GM21717 (cell line): ENCODE measurements around the gene CDH13.

Experiments
- ATAC-seq: cut with Tn5 transposase; IDR thresholded peaks from one replicate; pipeline ENCODE4 v1.9.1; 2021; ENCODE audit warnings: mild to moderate bottlenecking, moderate library complexity; ENCODE audit not compliant: unreplicated experiment

Gene CDH13

DNA sequence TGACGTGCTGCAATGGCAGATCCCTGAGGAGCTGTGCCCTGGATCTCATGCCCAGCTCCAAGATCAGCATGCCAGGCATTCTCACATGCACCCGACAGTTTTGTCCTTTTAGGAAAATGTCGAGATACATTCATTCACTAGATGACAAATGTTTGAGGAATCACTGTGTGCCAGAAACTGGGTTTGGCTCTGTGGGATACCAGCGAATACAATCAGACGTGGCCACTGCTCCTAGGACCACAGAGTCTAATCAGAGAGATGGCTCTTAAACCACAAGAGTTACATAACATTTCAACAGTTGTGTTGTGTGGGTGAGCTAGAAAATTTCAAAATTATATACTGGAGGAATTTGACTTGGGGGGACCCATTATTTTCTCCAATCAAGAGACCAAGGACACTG, 579.7 kb downstream of the CDH13 start:
- no peak for ATAC-seq

DNA sequence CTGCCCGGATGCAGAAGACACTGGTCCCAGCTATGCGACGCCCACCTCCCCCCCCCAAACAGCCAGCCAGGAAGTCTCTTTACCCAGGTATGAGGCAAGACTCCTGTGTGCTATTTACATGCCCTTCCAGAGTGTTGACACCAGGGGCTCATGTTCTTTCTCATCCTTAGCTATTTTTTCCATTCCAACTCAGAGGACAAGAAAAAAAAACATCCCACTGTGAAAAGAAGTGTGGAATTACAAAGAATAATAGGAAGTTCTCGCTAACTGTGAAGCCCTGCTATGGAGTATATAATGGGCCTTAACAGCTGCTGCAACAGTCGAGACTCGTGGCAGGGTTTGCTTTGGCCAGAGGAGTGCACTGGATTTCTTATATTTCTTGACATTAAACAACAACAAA, 584.9 kb downstream of the CDH13 start:
- ATAC-seq = no peak

DNA sequence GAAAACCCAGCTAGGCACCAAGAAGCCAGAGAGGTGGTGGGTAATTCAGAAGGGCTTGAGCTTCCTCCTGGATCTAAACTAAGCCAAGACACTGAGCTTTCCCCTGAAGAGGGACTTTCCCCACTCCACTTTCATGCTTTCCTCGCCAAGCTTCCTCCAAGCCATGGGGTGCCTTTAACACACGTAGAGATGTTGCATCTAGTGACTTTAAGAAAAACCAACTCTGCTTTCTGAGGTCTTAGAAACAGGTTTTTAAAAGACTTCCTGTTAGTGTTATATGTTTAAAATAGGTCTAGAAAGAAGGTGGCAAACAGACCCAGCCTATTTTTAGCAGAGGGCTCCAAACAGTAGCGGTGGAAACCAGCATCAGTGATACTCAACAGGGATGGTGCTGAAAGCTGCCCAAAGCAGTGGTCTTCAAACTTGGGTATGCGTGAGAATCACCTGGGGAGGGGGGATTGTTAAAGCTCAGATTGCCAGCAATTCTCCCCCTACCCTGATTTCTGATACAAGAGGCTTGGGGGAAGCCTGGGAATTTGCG, 585.6 kb downstream of the CDH13 start:
- ATAC-seq = no peak

DNA sequence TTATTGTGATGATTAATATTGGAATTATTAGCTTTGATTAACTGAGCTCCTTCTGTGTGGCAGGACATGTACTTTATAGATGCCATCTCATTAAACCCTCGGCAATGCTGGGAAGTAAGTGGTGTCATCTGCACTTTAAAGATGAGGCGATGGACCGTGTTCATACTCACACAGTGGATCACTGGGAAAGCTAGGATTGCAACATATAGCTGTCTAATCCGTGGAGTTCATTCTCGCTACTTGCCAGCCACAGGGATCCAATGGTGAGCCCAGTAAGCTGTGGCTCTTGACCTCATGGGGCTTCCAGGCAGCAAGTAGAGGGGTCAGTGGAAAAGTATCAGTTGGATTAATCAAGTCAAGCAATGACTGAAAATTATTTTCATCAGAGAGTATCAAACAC, 587.9 kb downstream of the CDH13 start:
- ATAC-seq = no peak

DNA sequence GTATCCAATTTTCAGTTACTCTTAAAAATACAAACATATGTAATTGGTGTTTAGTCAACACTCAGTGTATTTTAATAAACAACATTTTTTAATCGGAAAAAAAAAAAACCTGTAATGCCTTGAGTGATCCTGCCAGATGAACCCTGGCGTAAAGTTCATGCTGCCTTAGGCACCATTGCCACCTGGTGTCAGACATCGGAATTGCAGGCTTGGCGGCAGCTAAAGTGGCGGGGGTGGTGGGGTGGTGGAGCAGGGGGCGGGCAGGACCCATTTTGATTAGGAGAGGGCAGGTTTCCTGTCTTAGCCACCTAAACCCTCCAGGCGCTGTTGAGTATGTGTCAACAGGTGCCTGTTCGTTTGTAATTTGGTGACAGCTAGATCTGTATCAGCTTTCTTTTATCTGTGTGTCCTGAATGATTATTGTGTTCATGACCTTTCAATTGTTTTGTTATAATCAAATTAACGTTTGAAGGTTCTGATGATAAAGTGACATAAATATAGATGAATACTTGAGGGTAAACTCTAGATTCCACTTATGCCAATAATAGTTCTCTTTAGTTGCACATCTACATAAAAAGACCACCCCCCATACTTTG, 588.7 kb downstream of the CDH13 start:
- no peak for ATAC-seq

DNA sequence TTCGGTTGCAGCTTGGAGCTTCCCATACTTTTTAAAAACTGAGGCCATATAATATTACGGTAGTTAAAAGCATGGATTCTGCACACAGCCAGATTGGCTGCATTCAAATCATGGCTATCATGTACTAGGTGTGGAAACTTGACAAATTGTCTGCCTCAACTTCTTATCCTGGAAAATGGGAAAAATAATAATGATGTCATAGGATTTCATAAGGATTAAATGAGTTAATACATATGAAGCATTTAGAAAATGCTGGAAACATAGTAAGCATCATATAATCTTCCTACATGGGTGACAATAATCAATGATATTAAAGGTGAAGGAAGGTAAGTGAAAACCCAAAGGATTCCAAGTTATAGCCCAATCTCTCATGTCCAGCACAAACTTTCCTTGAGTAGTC, 592.5 kb downstream of the CDH13 start:
- ATAC-seq = no peak

DNA sequence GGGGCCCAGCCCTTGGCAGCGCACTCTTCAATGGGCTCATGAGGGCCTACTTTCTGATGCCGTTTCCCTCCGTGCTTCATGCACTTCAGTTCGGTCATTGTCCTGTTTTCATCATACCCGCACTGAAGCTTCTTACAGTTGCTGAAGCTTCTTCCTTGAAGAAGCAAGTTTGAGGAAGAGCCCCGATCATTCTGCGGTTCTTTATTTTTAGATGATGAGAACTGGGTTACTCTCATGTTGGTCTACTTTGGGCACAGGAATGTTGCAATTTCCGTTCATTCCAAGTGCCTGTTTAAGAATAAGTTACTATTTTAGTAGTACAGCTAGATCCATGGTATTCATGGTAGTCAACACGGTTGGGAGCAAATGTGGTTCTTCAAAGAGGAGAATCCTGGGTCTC, 593.3 kb downstream of the CDH13 start:
- no peak for ATAC-seq

DNA sequence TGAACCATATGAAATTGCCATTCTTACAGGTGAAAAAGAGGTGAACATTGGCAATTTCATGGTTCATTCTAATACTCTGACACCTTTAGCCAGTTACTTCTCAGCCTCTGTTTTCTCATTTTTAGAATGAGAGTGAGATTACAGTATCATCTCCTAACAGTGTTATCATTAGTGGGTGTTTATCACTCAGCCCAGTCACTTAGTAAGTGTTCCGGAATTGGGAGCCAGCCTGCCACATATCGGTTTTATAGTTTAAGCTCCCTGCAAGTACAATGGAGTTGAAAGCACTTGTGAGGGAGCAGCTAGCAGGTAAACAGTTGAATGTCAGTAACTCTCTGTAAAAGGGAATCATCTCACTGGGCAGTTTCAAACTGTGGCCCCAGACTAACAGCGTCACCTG, 597.9 kb downstream of the CDH13 start:
- no peak for ATAC-seq

DNA sequence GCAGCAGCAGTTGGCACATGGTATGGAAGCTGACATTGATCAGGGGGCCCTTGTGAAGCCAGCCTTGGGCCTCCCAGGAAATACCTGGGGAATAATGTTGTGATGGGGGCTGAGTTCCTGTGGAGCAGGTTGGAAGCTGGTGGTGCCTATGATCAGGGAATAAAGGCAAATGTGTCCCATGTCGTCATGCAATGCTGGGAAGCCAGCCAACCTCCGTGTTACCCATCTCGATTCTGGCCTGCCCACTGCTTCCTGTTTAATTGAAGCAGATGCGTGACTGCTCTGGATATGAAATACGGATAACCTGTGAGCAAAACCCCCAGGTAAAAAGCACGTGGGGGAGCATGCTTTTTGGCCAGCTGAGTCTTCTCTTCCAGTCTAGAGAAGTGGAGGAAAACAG, 600.6 kb downstream of the CDH13 start:
- no peak for ATAC-seq

DNA sequence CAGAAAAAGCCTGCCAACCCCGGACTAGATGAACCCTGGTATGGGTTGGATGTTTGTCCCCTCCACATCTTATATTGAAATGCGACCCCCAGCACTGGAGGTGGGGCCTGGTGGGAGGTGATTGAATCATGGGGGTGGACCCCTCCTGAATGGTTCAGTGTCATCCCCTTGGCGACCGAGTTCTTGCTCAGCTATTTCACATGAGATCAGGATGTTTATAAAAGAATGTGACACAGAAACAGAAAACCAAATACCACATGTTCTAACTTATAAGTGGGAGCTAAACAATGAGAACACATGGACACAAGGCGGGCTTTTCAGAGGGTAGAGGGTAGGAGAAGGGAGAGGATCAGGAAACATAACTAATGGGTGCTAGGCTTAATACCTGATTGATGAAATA, 605.0 kb downstream of the CDH13 start:
- no peak for ATAC-seq

DNA sequence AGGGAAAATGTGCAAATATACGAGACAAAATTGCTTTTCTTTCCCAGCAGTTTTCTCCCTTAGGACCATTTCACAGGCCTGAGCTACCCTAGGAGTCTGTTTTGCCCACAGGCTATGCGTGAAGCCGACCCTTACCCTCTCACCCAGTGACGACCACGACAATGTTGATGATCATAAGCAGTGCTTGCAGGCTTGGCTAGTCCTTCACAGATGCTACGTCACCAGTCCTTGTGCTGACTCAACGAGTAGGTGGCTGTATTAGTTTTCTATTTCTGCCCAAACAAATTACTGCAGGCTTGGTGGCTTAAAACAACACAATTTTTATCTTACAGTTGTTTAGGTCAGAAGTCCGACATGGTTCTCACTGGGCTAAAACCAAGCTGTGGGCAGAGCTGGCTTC, 606.4 kb downstream of the CDH13 start:
- no peak for ATAC-seq

DNA sequence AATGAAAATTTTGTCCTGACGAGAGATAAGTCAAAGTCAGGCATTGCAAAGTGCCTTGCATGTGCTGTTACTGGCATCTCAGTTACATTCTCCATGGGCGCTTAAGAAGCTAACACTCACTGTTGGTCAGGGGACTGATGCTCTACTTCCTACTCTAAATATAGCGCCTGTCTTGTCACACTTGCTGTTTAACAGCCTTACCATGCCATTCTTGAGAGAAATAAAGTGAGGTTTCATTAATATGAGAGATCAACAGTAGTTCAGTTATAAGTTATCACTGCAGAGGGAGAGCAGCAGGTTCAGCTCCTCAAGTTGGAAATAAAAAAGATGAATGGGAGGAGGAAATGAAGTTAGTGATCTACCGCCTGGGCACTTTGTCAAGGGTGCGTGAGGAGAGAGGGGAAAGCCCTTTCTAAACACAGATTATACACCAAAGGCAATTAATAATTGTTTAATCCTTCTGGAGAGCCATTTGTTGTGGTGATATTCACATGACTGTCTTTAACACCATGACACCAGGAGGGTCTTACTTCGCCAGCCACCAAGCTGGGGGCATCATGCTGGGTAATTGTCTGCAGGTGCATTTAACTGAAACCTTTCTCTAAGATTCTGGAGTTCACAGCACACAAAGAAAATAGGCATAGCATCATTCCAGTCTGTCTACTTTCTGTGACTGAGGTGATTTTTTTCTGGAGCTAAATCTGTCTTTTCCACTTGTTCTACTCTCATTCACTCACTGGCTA, 612.4 kb downstream of the CDH13 start:
- no peak for ATAC-seq

DNA sequence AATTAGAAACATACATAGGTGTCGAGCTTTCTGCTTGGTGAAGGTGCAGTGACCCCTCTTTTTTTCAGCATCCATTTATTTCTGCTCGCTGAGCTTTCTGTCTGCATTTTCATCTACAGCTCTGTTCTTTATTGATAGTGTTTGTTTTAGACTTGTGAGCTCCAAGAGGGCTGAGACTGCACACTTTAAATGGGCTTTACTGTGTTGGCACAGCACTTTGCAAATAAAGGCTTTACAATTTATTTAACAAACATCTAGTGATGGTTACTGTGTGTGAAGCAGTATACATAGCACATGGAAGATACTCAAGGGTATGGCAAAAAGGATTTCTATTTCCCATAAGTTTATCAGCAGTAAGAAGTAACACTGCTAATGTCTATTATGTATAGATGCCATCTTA, 617.3 kb downstream of the CDH13 start:
- ATAC-seq = no peak

DNA sequence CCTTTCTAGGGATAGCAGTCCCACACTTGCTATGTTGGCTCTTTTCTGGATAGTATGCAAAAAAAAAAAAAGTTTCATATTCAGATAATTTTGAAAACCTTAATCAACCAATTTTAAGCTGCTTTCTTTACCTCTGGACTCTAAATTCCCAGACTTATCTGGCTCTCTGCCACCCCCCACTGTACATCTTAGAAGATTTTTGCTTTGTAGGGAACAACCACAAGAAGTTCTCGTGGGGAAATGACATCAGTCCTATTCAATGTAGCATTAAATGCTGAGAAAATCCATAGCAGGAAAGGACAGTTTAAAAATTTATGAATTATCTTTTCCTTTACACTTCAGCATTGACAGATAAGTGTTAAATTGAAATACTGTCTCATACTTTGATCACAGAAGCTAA, 618.3 kb downstream of the CDH13 start:
- ATAC-seq = no peak

DNA sequence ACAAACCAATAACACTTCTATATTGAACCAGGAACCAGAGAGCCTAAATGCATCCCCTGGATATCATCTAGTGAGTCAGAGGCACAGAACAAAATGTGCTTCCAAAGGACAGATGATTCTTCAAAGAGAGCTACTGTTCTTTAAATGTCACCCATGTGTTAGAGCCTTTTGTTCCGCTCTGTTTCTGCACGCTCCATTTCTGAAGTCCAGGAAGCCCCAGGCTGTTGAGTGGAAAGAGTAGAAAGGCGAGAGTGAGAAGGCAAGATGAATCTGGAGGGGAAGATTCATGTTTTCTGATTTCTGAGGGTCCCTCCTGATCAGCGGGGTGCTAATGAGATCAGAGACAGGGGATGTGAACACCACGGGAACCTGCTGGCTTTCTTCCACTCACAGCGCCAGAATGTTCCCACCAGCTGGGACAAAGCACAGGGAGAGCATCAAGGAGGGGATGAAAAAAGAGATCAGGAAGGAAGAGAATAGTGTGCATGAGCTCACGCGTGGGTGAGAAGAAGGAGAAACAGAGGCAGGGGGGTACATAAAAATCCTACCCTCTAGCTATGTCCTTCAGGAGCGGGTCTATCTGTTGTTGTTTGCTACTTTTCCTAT, 621.1 kb downstream of the CDH13 start:
- no peak for ATAC-seq

DNA sequence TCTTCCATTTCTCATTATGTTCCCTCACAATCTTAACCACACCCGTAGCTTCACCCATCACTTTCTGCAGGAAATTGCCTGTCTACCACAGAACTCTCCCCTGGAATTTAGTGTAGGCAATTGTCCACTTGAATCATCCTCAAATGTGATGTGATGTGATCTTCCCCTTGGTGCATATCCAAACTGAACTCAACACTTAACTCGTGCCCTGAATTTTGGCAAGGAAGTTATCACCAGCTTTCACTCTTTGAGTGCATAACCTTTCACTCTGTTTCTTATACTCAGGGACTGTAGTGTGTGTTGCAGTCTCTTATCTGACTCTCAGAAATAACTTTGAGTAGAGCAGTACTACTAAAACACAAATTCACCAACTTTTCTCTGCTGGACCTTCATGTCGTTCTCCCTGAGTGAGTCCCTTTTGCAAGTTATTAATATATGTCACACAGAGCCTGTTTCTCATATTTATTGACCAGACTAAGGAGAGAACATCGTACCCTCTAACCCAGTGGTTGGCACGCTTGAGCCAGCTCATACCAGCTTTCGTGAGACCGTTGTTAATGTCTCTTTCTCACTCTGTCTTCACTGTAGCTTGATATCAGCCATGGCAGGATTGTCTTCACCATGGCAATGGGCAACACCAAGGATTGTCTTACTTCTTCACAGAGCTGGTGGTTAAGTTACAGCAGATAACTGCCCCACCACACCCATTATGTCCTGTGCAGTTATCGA, 622.1 kb downstream of the CDH13 start:
- ATAC-seq = no peak

DNA sequence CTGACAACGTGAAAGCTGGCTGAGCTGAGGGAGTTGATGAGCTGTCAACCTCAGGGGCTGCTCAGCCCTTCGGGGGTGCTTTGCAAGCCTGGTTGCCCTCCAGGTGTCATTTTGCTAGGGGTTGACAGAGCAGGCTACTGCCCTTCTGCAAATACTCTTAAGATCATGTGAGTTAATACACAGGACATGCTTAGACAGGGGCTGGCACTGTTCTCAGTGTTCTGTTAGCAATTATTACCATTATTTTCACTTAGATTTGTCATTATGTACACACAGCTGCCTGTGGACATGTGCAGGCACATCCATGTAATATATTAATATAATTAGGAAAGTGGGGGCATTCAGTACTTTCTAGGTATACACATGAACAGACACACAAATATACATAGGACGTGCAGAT, 626.8 kb downstream of the CDH13 start:
- ATAC-seq = no peak

DNA sequence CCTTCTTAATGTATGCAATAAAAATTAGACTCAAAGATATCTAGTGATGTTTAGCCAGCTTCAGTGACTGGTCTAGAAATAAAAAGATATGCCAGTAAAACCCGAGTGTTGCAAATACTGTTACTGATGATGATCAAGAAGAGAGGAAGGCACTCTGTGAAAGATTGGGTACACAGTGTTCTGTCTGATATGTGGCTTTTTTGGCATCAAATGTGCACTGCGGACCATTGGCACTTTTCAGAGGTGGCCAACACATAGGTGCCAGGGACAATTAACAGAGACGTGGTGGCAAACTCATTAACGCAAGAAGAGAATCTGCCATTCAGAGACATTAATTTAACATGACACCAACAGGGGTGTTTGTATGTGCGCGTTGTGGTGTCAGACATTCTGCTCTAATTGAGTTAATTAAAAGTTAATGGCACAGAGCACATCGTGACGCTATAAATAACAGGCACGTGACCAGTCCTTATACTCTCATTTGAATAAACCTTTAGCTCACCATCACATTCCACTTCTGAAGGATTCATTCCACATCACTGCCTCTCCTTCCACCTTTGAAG, 631.7 kb downstream of the CDH13 start:
- no peak for ATAC-seq

DNA sequence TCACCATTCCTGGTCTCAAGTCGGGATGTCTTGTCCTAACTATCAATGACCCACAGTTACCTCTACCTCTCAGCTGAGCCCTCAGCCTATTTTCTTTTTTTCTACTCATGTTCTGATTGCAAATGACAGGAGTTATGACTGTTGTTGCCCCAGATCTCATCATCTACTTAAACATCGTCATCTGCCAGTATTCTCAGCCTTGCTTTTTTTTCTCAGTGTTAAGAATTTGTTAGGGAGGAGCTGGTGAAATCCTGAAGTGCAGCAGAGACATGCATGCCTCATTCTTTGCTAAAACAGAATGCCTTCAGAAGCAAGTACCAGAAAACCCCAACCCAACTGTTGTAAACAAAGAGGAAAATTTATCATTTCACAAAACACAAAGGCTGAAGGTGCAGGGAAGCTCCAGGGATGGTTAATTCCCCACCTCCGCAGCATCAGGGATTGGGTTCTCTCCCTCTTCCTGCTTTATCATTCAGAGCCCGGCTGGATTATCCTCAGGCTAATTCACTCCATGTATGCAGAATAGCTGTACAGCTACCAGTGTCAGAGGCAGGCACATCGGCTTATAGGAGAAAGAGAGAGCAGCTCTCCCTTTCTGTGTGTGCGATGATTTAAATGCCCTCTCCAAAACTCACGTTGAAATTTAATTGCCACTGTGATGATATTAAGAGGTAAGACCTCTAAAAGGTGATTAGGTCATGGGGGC, 640.2 kb downstream of the CDH13 start:
- ATAC-seq = no peak

DNA sequence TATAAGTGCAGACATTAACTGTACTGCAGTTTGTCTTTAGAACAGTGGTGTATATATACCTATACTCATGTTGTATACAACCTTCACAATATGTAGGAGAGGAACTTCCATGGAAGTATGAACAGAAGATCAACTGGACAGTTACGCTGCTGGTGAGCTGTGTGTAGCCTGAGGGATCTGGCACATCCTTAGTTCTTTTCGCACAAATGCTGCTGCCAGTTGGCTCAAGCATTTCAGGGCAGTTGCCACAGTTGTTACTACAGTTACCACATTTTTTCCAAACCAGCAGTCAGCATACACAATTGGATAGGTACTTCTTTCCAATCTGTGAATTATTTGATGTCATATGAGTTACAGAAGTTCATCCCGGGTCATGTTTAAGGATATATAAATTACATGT, 641.4 kb downstream of the CDH13 start:
- ATAC-seq = no peak

DNA sequence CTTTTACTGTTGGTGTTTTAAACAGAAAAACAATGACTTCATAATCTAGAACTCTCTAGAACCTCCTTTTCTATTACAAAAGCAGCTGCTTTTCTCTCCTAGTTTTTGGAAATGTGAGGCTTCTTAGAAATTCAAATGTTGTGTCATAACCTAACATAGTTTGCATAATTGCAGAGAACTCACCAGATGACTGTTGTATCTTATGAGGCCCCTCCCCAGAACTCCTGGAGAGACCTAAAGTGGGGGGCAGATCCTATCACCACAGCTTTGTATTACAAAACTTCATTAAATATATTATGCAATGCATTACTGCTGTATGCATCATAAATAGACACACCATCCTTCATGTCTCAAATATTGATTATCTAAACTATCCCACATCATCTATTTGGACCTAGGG, 642.3 kb downstream of the CDH13 start:
- no peak for ATAC-seq
